Head of caudate nucleus (tissue), 42 donors: ENCODE measurements around the gene PDE4D.
A peak's percentile ranks its signal among the peaks of the same experiment; 100 is the strongest.

Source experiments
- DNase-seq, 42 donors: peaks; one replicate each; pipeline versions ENCODE4 v3.0.0 to v3.0.0-alpha.2; 2020 to 2021; ENCODE audit warnings: mixed read lengths in 7 of 42
- intact Hi-C: fragments of 100-400 bp; cut with DNase I; formaldehyde crosslinking; loops from one replicate; pipeline ENCODE4 v1.15.0; 2022

Gene PDE4D

GRCh38 chr5:59843511-59844213, 49.9 kb downstream of the PDE4D start:
- no peak for DNase-seq
- intact Hi-C loops = no loop called here

GRCh38 chr5:59842999-59843398, 50.5 kb downstream of the PDE4D start:
- intact Hi-C loops = no loop called here
- no peak for DNase-seq

GRCh38 chr5:59840200-59840601, 53.3 kb downstream of the PDE4D start:
- intact Hi-C loops = no loop called here
- DNase-seq = no peak

GRCh38 chr5:59838989-59839388, 54.5 kb downstream of the PDE4D start:
- intact Hi-C loops = no loop called here
- DNase-seq = no peak

GRCh38 chr5:59838067-59838466, 55.5 kb downstream of the PDE4D start:
- intact Hi-C loops = no loop called here
- DNase-seq = no peak

- intact Hi-C loops = no loop called here
- DNase-seq = no peak
These were observed 56.5 kb downstream of the PDE4D start for GRCh38 chr5:59837071-59837470.

GRCh38 chr5:59835800-59836199, 57.7 kb downstream of the PDE4D start:
- no peak for DNase-seq
- intact Hi-C loops = no loop called here

- DNase-seq = no peak
- intact Hi-C loops = no loop called here
These were observed 60.1 kb downstream of the PDE4D start for GRCh38 chr5:59833448-59833847.

- intact Hi-C loops = no loop called here
- DNase-seq = no peak
These were observed 60.8 kb downstream of the PDE4D start for GRCh38 chr5:59832577-59833301.

GRCh38 chr5:59831326-59832010, 62.1 kb downstream of the PDE4D start:
- DNase-seq = no peak
- intact Hi-C loops = no loop called here

- intact Hi-C loops = no loop called here
- no peak for DNase-seq
These were observed 62.9 kb downstream of the PDE4D start for GRCh38 chr5:59830536-59831200.

- DNase-seq = no peak
- intact Hi-C loops = no loop called here
These were observed 63.6 kb downstream of the PDE4D start for GRCh38 chr5:59829922-59830321.

GRCh38 chr5:59829386-59829785, 64.1 kb downstream of the PDE4D start:
- no peak for DNase-seq
- intact Hi-C loops = no loop called here

- intact Hi-C loops = no loop called here
- DNase-seq = no peak
These were observed 64.9 kb downstream of the PDE4D start for GRCh38 chr5:59828623-59829022.

- intact Hi-C loops = no loop called here
These were observed 66.5 kb downstream of the PDE4D start for GRCh38 chr5:59826996-59827395.

GRCh38 chr5:59823420-59823819, 70.1 kb downstream of the PDE4D start:
- DNase-seq = no peak
- intact Hi-C loops = no loop called here

More at GRCh38 chr5:59826996-59827395, 66.5 kb downstream of the PDE4D start:
- no peak for DNase-seq

- intact Hi-C loops = loop anchor here (10.0 kb wide), 2 partner anchors 565 to 845 kb away; no protein-coding TSS in a partner anchor
- no peak for DNase-seq
These were observed 73.7 kb downstream of the PDE4D start for GRCh38 chr5:59819806-59820205.

- intact Hi-C loops = loop anchor here (10.0 kb wide), 2 partner anchors 567 to 847 kb away; no protein-coding TSS in a partner anchor
- DNase-seq = no peak
These were observed 76.0 kb downstream of the PDE4D start for GRCh38 chr5:59817536-59817935.

- intact Hi-C loops = loop anchor here (10.0 kb wide), 2 partner anchors 568 to 848 kb away; no protein-coding TSS in a partner anchor
- DNase-seq = peak in 22 of 42 donors; percentile 4 to 66 (median 18)
These were observed 76.7 kb downstream of the PDE4D start for GRCh38 chr5:59816654-59817300.
